Esophagus muscularis mucosa (tissue), 3 donors: ENCODE data around the gene F11.

Experiments
- CTCF ChIP-seq, 3 experiments: fragments of 200-600 bp in 2 of 3; fragments of 450-650 bp in 1 of 3; sonication (generic) in 2 of 3; IDR thresholded peaks; one replicate each; pipeline ENCODE4 v1.5.1; 2017 to 2019; ENCODE audit warnings: antibody characterized with exemption in 3 of 3, mild to moderate bottlenecking in 2 of 3, moderate library complexity in 1 of 3
- POLR2A ChIP-seq: fragments of 450-650 bp; IDR thresholded peaks from one replicate; pipeline ENCODE4 v1.6.1; 2017; ENCODE audit warnings: antibody characterized with exemption, moderate library complexity, mild to moderate bottlenecking, low read depth
- POLR2AphosphoS5 ChIP-seq, 2 donors: sonication (generic); formaldehyde crosslinking; IDR thresholded peaks; one replicate each; pipeline ENCODE4 v1.6.1; 2017; ENCODE audit warnings: antibody characterized with exemption in 2 of 2

DNA sequence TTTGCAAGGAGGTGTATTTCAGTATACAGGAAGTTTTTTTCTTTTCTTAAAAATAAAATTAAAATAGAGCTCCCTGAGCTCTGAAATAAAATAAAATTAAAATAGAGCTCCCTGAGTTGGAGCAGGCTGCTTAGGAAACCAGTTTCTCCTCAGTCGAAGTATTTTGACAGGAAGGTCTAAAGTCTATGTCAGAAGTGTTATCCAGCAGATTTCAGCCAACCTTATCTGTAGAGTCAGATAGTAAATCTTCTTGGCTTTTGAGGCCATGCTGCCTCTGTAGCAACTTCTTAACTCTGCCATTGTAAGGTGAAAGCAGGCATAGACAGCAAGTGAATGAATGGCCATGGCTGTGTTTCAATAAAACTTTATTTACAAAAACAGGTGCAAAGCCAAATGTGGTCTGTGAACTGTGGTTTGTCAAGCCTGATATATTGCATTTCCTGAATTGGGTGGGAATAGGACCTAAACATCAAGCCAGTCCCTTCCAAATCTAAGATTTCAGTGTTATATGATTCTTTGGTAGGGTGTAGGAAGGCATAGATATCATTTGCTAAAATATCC, 48.2 kb upstream of the F11 start:
- TF ChIP-seq CTCF (IDR thresholded peaks at IDR 0.05), result no peak
- no peak for TF ChIP-seq POLR2AphosphoS5 (IDR thresholded peaks at IDR 0.05)
- TF ChIP-seq POLR2A, result no peak
